Activated naive CD8-positive, alpha-beta T cell treated with anti-CD3 and anti-CD28 coated beads for 36 hours (primary cell): ENCODE results near the gene FBLN5. TPM values are rescaled to one million over a fixed set of nuclear protein-coding genes. Genes with fewer than 3 reads are reported as not detected.
A peak's percentile ranks its signal among the peaks of the same experiment; 100 is the strongest.

ENCODE experiments used
- DNase-seq: peaks from one replicate; pipeline ENCODE4 v3.0.0; 2021
- H3K27ac Mint-ChIP-seq: one replicate; pipeline ENCODE4 v1.8.0; 2022; ENCODE audit warnings: mild to moderate bottlenecking, moderate library complexity, mixed read lengths
- H3K27me3 Mint-ChIP-seq: one replicate; pipeline ENCODE4 v1.8.0; 2022; ENCODE audit warnings: mild to moderate bottlenecking, mixed read lengths
- H3K36me3 Mint-ChIP-seq: one replicate; pipeline ENCODE4 v1.8.0; 2021; ENCODE audit warnings: mild to moderate bottlenecking, mixed read lengths
- H3K4me1 Mint-ChIP-seq: one replicate; pipeline ENCODE4 v1.8.0; 2021; ENCODE audit warnings: mixed read lengths
- H3K4me3 Mint-ChIP-seq: one replicate; pipeline ENCODE4 v1.8.0; 2022; ENCODE audit warnings: mild to moderate bottlenecking, moderate library complexity, mixed read lengths
- H3K9me3 Mint-ChIP-seq: one replicate; pipeline ENCODE4 v1.8.0; 2022; ENCODE audit warnings: mixed read lengths
- total RNA-seq, 2 experiments: library from RNA; stranded (reverse); gene quantifications; one replicate each; pipeline ENCODE4 v1.2.3, GENCODE V29; 2021

Gene FBLN5
- total RNA-seq, 2 experiments from 2014 or later = 1.3 to 1.6 TPM

GRCh38 chr14:91888641-91889476 lies 58.6 kb downstream of the FBLN5 start:
- Mint-ChIP-seq H3K27me3 (no peaks in the 10 kb centered on the region), H3K36me3 (peaks cover 1% of the 10 kb centered on the region), H3K4me1 (peaks cover 61% of the 10 kb centered on the region), H3K27ac (no peak overlapping the region), H3K4me3 (no peak overlapping the region), H3K9me3 (no peaks in the 10 kb centered on the region)
- DNase-seq = no peak

GRCh38 chr14:91886961-91887360 lies 60.5 kb downstream of the FBLN5 start:
- Mint-ChIP-seq H3K4me3 (no peak overlapping the region), H3K27ac (no peak overlapping the region), H3K36me3 (no peaks in the 10 kb centered on the region)

GRCh38 chr14:91885839-91886238 lies 61.7 kb downstream of the FBLN5 start:
- Mint-ChIP-seq H3K4me3 (no peak overlapping the region), H3K9me3 (peaks cover 2% of the 10 kb centered on the region), H3K36me3 (peaks cover 2% of the 10 kb centered on the region), H3K4me1 (peaks cover 40% of the 10 kb centered on the region), H3K27ac (no peak overlapping the region), H3K27me3 (no peaks in the 10 kb centered on the region)
- DNase-seq = no peak

More at GRCh38 chr14:91886961-91887360, 60.5 kb downstream of the FBLN5 start:
- Mint-ChIP-seq H3K4me1 (peaks cover 44% of the 10 kb centered on the region), H3K9me3 (no peaks in the 10 kb centered on the region), H3K27me3 (no peaks in the 10 kb centered on the region)
- DNase-seq = no peak

- Mint-ChIP-seq H3K27ac (no peak overlapping the region), H3K36me3 (peaks cover 2% of the 10 kb centered on the region), H3K4me3 (no peak overlapping the region), H3K27me3 (no peaks in the 10 kb centered on the region), H3K4me1 (peaks cover 39% of the 10 kb centered on the region), H3K9me3 (peaks cover 2% of the 10 kb centered on the region)
- DNase-seq = no peak
These were observed 62.3 kb downstream of the FBLN5 start for GRCh38 chr14:91885113-91885712.

DNA sequence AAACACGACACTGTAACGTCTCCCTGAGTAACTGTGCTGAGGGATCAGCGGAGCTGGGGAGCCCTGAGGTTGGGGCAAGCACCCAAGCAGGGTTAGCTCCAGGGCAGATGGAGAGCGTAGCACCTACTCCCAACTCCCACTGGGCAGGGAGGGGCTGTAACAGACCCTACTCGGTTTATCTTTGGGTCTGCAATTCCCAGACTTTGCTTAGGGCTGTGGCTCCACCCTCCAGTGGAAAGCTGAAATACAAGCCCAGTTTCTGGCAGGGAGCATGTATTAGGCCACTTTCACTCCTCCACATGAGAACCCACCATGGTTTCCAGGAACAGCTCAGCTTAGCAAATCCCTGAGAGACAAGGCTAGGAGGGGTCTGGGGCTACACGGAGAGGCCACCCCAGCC lies 62.8 kb downstream of the FBLN5 start:
- H3K27ac Mint-ChIP-seq = no peak overlapping the region
- H3K4me1 Mint-ChIP-seq = peaks cover 37% of the 10 kb centered on the region
- H3K9me3 Mint-ChIP-seq = peaks cover 2% of the 10 kb centered on the region
- DNase-seq = no peak
- H3K36me3 Mint-ChIP-seq = peaks cover 2% of the 10 kb centered on the region
- H3K4me3 Mint-ChIP-seq = no peak overlapping the region
- no peaks in the 10 kb centered on the region for H3K27me3 Mint-ChIP-seq

GRCh38 chr14:91883753-91884152 lies 63.7 kb downstream of the FBLN5 start:
- Mint-ChIP-seq H3K4me3 (no peak overlapping the region), H3K27me3 (no peaks in the 10 kb centered on the region)

DNA sequence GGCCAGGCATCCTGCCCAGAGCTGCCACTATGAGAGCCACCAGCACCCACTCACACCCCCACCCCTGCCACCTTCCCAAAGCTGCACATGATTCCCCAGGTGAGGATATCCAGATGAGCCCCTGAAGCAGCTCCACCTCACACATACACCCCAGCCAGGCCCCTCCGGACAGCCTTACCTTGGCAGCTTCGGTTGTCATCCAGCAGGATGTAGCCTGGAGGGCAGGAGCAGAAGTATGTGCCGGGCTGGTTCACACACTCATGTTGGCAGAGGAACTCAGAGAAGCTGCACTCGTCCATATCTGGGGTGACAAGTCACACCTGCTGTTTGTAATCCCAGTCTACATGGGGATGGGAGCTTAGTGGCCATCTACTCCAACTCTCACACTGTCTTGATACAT lies 64.7 kb downstream of the FBLN5 start:
- Mint-ChIP-seq H3K4me3 (no peak overlapping the region), H3K9me3 (peaks cover 2% of the 10 kb centered on the region), H3K27ac (no peak overlapping the region), H3K4me1 (peaks cover 26% of the 10 kb centered on the region), H3K27me3 (no peaks in the 10 kb centered on the region), H3K36me3 (peaks cover 2% of the 10 kb centered on the region)
- no peak for DNase-seq

More at GRCh38 chr14:91883753-91884152, 63.7 kb downstream of the FBLN5 start:
- DNase-seq = no peak
- peaks cover 29% of the 10 kb centered on the region for H3K4me1 Mint-ChIP-seq
- H3K9me3 Mint-ChIP-seq = peaks cover 2% of the 10 kb centered on the region
- peaks cover 2% of the 10 kb centered on the region for H3K36me3 Mint-ChIP-seq
- H3K27ac Mint-ChIP-seq = no peak overlapping the region

GRCh38 chr14:91882369-91882768 lies 65.1 kb downstream of the FBLN5 start:
- no peak for DNase-seq
- no peak overlapping the region for H3K27ac Mint-ChIP-seq
- H3K27me3 Mint-ChIP-seq = no peaks in the 10 kb centered on the region
- peaks cover 28% of the 10 kb centered on the region for H3K4me1 Mint-ChIP-seq
- no peak overlapping the region for H3K4me3 Mint-ChIP-seq
- peaks cover 2% of the 10 kb centered on the region for H3K36me3 Mint-ChIP-seq
- peaks cover 2% of the 10 kb centered on the region for H3K9me3 Mint-ChIP-seq

GRCh38 chr14:91879196-91879595 lies 68.3 kb downstream of the FBLN5 start:
- H3K4me1 Mint-ChIP-seq = peaks cover 38% of the 10 kb centered on the region
- no peak overlapping the region for H3K4me3 Mint-ChIP-seq
- H3K9me3 Mint-ChIP-seq = peaks cover 2% of the 10 kb centered on the region
- H3K36me3 Mint-ChIP-seq = peaks cover 2% of the 10 kb centered on the region
- no peak overlapping the region for H3K27ac Mint-ChIP-seq
- DNase-seq = no peak
- no peaks in the 10 kb centered on the region for H3K27me3 Mint-ChIP-seq

DNA sequence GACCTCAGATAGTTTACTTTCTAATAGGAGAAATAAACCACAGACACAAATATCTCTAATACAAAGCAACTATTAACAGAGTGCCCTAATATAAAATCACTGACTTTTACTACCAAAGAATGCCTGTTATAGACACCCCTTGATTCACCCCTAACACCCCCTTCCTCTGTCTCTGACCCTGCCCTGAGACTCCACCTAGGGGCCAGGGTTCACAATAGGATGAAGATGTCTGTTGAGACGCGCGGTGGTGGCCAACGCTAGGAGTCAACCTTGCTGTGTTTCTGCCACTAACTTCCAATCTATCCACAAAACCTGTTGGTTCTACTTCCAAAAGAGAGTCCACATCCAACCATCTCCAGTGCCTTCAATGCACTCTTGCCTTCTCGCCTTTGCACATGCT lies 69.2 kb downstream of the FBLN5 start:
- H3K27me3 Mint-ChIP-seq = no peaks in the 10 kb centered on the region
- H3K4me3 Mint-ChIP-seq = no peak overlapping the region
- H3K27ac Mint-ChIP-seq = no peak overlapping the region
- no peak for DNase-seq
- H3K9me3 Mint-ChIP-seq = peaks cover 2% of the 10 kb centered on the region
- H3K4me1 Mint-ChIP-seq = peaks cover 45% of the 10 kb centered on the region
- H3K36me3 Mint-ChIP-seq = peaks cover 2% of the 10 kb centered on the region

DNA sequence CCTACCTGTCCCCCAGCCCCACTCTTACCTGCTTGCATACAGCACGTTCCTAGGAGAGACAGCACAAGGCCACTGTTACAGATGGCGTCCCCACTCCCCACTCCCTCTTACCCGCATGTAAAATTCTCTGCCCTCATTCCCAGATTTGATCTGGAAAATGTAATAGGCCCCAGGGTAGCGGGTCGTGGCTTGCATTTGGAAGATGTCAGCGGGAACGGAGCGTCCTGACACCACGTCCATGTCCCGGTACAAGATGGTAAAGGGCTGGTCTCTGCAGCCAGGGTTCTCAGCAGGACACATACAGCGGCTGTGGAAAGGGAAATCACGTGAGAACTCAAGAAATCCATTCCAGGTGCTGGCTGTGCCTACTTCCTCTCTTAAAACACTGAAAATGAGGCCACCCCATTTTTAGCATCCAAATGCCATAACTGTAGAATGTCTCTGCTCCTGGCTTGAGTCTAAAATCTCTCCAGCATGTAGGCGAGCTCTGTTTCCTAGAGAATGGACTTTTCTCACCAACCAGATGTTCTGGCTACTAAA lies 70.0 kb downstream of the FBLN5 start:
- peaks cover 2% of the 10 kb centered on the region for H3K36me3 Mint-ChIP-seq
- no peak overlapping the region for H3K27ac Mint-ChIP-seq
- no peak overlapping the region for H3K4me3 Mint-ChIP-seq
- H3K4me1 Mint-ChIP-seq = peaks cover 53% of the 10 kb centered on the region
- no peak for DNase-seq
- H3K27me3 Mint-ChIP-seq = no peaks in the 10 kb centered on the region
- H3K9me3 Mint-ChIP-seq = peaks cover 2% of the 10 kb centered on the region

DNA sequence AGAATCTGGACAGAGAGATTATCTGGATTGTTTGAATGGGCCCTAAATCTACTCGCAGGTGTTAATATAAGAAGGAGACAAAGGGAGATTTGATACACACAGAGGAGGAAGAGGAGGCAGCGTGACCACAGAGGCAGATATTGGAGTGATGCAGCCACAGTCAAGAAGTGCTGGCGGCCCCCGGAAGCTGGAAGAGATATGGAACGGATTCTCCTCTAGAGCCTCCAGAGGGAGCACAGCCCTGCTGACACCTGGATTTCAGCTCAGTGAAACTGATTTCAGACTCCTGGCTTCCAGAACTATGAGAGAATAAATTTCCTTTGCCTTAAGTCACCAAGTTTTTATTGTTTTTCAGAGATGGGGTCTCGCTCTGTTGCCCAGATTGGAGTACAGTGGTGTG lies 71.0 kb downstream of the FBLN5 start:
- Mint-ChIP-seq H3K27ac (no peak overlapping the region), H3K9me3 (peaks cover 2% of the 10 kb centered on the region)

GRCh38 chr14:91875525-91876286 lies 71.8 kb downstream of the FBLN5 start:
- peak overlapping the region; percentile 39 for H3K27ac Mint-ChIP-seq
- no peaks in the 10 kb centered on the region for H3K36me3 Mint-ChIP-seq
- H3K4me3 Mint-ChIP-seq = no peak overlapping the region
- no peaks in the 10 kb centered on the region for H3K9me3 Mint-ChIP-seq
- no peak for DNase-seq
- no peaks in the 10 kb centered on the region for H3K27me3 Mint-ChIP-seq
- H3K4me1 Mint-ChIP-seq = peaks cover 62% of the 10 kb centered on the region

More for the DNA sequence above, 71.0 kb downstream of the FBLN5 start:
- no peak for DNase-seq
- H3K27me3 Mint-ChIP-seq = no peaks in the 10 kb centered on the region
- no peak overlapping the region for H3K4me3 Mint-ChIP-seq
- peaks cover 2% of the 10 kb centered on the region for H3K36me3 Mint-ChIP-seq
- peaks cover 63% of the 10 kb centered on the region for H3K4me1 Mint-ChIP-seq

GRCh38 chr14:91873471-91874415 lies 73.8 kb downstream of the FBLN5 start:
- Mint-ChIP-seq H3K27me3 (no peaks in the 10 kb centered on the region), H3K9me3 (no peaks in the 10 kb centered on the region), H3K4me3 (peak overlapping the region; percentile 50), H3K27ac (peak overlapping the region; percentile 63), H3K4me1 (peaks cover 72% of the 10 kb centered on the region), H3K36me3 (no peaks in the 10 kb centered on the region)
- peak; percentile 60 for DNase-seq
